ENCODE measurements around the gene NT5DC2. TPM values are rescaled to one million over a fixed set of nuclear protein-coding genes. Genes with fewer than 3 reads are reported as not detected.

Gene NT5DC2
- total RNA-seq, 6 experiments from 2014 or later, result 1.1 to 12.5 (median 3.9) TPM

DNA sequence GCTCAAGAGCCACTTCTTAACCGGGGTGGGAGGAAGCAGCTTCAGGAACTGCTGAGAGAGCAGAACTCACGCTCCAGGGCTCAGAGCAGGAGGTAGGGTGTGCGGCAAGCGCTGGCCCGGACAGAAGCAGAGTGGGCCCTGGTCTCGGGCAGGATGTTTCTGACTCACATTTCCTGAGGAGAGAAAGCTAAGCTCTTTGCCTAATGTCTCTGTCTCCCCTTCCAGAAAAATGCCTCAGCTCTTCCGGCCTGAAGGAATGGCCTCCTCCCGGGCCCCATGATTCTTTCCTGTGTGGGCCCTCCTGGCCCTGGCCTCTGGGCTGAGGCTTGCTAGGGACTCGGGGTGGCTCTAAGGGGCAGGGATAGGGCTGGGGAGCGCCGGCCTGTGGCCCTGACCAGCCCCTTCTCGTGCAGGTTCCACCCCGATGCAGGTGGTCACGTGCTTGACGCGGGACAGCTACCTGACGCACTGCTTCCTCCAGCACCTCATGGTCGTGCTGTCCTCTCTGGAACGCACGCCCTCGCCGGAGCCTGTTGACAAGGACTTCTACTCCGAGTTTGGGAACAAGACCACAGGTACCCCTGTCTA lies 42.6 kb downstream of the NT5DC2 start:
- peak overlapping the region in 2 of 3 donors; percentile 10 to 11 for H3K27ac ChIP-seq
- no peaks in the 10 kb centered on the region for H3K4me1 ChIP-seq
- 53% methylated on average over 4 of the region's 23 CpGs for WGBS (ENCODE audit: insufficient coverage, low coverage, low lambda C conversion rate, missing lambda C conversion rate)
- intact Hi-C loops (cut with DNase I), result no loop called here
- H3K9me3 ChIP-seq, result no peaks in the 10 kb centered on the region
- H3K4me3 ChIP-seq, result no peak overlapping the region
- H3K27me3 ChIP-seq, result no peaks in the 10 kb centered on the region
- H3K36me3 ChIP-seq, result peaks cover 0 to 49% (median 16%) of the 10 kb centered on the region in 4 donors
- TF ChIP-seq, protein P1, sequence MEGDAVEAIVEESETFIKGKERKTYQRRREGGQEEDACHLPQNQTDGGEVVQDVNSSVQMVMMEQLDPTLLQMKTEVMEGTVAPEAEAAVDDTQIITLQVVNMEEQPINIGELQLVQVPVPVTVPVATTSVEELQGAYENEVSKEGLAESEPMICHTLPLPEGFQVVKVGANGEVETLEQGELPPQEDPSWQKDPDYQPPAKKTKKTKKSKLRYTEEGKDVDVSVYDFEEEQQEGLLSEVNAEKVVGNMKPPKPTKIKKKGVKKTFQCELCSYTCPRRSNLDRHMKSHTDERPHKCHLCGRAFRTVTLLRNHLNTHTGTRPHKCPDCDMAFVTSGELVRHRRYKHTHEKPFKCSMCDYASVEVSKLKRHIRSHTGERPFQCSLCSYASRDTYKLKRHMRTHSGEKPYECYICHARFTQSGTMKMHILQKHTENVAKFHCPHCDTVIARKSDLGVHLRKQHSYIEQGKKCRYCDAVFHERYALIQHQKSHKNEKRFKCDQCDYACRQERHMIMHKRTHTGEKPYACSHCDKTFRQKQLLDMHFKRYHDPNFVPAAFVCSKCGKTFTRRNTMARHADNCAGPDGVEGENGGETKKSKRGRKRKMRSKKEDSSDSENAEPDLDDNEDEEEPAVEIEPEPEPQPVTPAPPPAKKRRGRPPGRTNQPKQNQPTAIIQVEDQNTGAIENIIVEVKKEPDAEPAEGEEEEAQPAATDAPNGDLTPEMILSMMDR (IDR thresholded peaks at IDR 0.05), result no peak
- TF ChIP-seq POLR2A (IDR thresholded peaks at IDR 0.05), result no peak
- ATAC-seq (peak; percentile 59 to 70 (median 65)), DNase-seq (peak in 1 of 3 donors; percentile 66)

DNA sequence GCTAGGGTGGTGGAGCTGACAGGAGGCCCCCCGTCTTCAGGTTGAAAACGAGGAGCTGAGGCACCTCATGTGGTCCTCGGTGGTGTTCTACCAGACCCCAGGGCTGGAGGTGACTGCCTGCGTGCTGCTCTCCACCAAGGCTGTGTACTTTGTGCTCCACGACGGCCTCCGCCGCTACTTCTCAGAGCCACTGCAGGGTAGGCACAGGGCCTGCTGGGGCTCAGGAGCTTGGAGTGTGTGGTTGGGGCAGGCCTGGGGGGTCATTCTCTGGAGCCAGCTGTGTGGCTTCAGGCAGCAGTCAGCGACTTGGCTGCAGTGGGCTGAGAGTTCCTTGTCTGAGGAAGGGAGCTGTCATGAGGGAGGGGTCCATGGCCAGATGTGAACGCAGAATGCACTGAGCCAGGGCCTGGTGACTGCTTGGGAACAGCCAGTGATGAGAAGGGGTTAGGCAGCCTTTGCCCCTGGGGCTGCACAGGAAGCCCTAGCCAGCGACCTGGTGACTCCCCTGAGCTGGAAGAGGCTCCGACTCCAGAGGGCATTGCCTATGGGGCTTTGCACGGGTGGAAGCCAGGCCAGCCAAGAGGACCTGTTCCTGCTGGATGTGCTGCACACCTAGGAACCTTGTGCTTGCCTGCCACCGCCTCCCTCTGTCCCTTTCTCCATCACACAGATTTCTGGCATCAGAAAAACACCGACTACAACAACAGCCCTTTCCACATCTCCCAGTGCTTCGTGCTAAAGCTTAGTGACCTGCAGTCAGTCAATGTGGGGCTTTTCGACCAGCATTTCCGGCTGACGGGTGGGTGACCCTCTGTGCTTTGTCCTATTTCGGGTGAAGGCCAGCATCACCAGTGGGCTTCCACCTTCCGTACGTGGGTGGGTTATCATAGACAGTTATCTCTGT lies 43.4 kb downstream of the NT5DC2 start:
- no peak for DNase-seq
- peaks cover 0 to 52% (median 17%) of the 10 kb centered on the region in 4 donors for H3K36me3 ChIP-seq

DNA sequence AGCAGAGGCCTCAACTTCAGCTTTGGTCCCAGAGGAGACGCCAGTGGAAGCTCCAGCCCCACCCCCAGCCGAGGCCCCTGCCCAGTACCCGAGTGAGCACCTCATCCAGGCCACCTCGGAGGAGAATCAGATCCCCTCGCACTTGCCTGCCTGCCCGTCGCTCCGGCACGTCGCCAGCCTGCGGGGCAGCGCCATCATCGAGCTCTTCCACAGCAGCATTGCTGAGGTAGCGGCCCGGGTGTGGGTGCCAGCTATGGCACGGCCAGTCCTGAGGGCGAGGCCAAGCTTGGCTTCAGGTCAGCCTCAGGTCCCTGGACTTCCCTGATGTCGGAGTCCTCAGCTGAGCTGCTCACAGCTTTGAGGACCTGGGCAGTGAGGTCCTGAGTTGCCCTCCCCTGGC lies 44.2 kb downstream of the NT5DC2 start:
- Histone ChIP-seq H3K27me3 (no peaks in the 10 kb centered on the region), H3K4me1 (no peaks in the 10 kb centered on the region), H3K27ac (no peak overlapping the region), H3K4me3 (no peak overlapping the region), H3K36me3 (peaks cover 0 to 52% (median 17%) of the 10 kb centered on the region in 4 donors), H3K9me3 (no peaks in the 10 kb centered on the region)
- no peak for DNase-seq
- no peak for TF ChIP-seq POLR2A (IDR thresholded peaks at IDR 0.05)
- TF ChIP-seq, protein P1 (IDR thresholded peaks at IDR 0.05), result no peak
- ATAC-seq, result no peak
- intact Hi-C loops (cut with DNase I), result loop anchor here in 1 of 2 donors (10.0 kb wide), 1 partner anchor 185 kb away; no protein-coding TSS in a partner anchor
- no CpG with 5 or more reads among the region's 18 CpGs for WGBS (ENCODE audit: insufficient coverage, low coverage, low lambda C conversion rate, missing lambda C conversion rate)

More for the DNA sequence above, 43.4 kb downstream of the NT5DC2 start:
- intact Hi-C loops (cut with DNase I), result no loop called here
- TF ChIP-seq POLR2A (IDR thresholded peaks at IDR 0.05), result no peak
- TF ChIP-seq, protein P1 (IDR thresholded peaks at IDR 0.05), result no peak
- 82% methylated on average over 4 of the region's 22 CpGs for WGBS (ENCODE audit: insufficient coverage, low coverage, low lambda C conversion rate, missing lambda C conversion rate)
- H3K27ac ChIP-seq, result no peak overlapping the region
- ATAC-seq, result peak in 2 of 4 donors; percentile 2 to 9
- no peak overlapping the region for H3K4me3 ChIP-seq
- no peaks in the 10 kb centered on the region for H3K9me3 ChIP-seq
- H3K4me1 ChIP-seq, result no peaks in the 10 kb centered on the region
- H3K27me3 ChIP-seq, result no peaks in the 10 kb centered on the region

DNA sequence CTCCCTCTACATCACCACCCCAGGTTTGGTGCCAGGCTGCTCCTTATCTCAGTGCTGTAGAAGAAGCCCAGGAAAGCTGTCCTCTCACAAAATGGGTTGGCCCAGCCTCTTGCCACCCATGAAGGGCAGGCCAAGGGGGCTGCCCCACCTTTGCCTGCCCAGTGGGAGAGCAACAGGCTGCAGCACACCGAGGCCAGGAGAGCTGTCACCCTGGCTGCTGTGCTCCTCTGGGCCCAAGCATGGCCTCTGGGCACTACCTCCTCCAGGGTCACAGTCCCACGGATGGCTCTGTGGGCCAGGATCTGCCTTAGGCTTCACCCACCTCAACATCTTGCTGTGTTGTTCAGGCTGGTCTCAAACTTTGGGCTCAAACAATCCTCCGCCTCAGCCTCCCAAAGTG lies 44.9 kb downstream of the NT5DC2 start:
- TF ChIP-seq, protein P1 (IDR thresholded peaks at IDR 0.05), result no peak
- WGBS (ENCODE audit: insufficient coverage, low coverage, low lambda C conversion rate, missing lambda C conversion rate), result no CpG with 5 or more reads among the region's 3 CpGs
- Histone ChIP-seq H3K4me1 (no peaks in the 10 kb centered on the region), H3K9me3 (no peaks in the 10 kb centered on the region), H3K36me3 (peaks cover 0 to 52% (median 17%) of the 10 kb centered on the region in 4 donors), H3K27me3 (no peaks in the 10 kb centered on the region), H3K27ac (no peak overlapping the region), H3K4me3 (no peak overlapping the region)
- no peak for DNase-seq
- ATAC-seq, result no peak
- intact Hi-C loops (cut with DNase I), result loop anchor here in 1 of 2 donors (10.0 kb wide), 1 partner anchor 186 kb away; no protein-coding TSS in a partner anchor
